B cell (primary cell): ENCODE results near the gene SRGAP1. TPM values are rescaled to one million over a fixed set of nuclear protein-coding genes. Genes with fewer than 3 reads are reported as not detected.

ENCODE experiments used
- ATAC-seq: fragments of 200-7000 bp; cut with Tn5 transposase; one replicate; pipeline ENCODE4 v1.10.0; 2021; ENCODE audit warnings: low read depth, mild to moderate bottlenecking, moderate number of reproducible peaks, moderate library complexity
- CTCF ChIA-PET: fragments of 350-600 bp; sonication (Branson Sonifier 250); formaldehyde crosslinking; loops from one replicate; lab custom pipeline; 2021; ENCODE audit warnings: antibody characterized with exemption, inconsistent platforms; lab: Charles Lee
- POLR2A ChIA-PET: fragments of 350-600 bp; sonication (Branson Sonifier 250); formaldehyde crosslinking; loops from one replicate; lab custom pipeline; 2021; ENCODE audit warnings: antibody characterized with exemption; lab: Charles Lee
- DNase-seq: peaks from one replicate; pipeline ENCODE4 v3.0.0; 2013
- H2AFZ ChIP-seq: 2 replicates; pipeline ENCODE4 v1.6.1; 2012; ENCODE audit warnings: mild to moderate bottlenecking, low read depth, low read length; ENCODE audit not compliant: insufficient read depth, poor library complexity, severe bottlenecking
- H3K27ac ChIP-seq, 2 donors: 1 replicate in 1 of 2; 2 replicates in 1 of 2; pipeline ENCODE4 v1.5.1; 2012 to 2013; ENCODE audit warnings: low read length in 2 of 2, mild to moderate bottlenecking in 2 of 2, moderate library complexity in 1 of 2
- H3K27me3 ChIP-seq, 4 experiments: fragments of 200-600 bp in 1 of 4; sonication (generic) in 1 of 4; replicated peaks in 1 of 4; 1 replicate in 2 of 4; 2 replicates in 2 of 4; pipeline versions ENCODE4 v1.6.1 to v1.7.0; 2013 to 2016; ENCODE audit warnings: low read length in 3 of 4, mild to moderate bottlenecking in 2 of 4, mixed read lengths in 1 of 4, moderate library complexity in 1 of 4; ENCODE audit not compliant: insufficient read depth in 4 of 4, control insufficient read depth in 3 of 4; ENCODE audit errors: control extremely low read depth in 1 of 4
- H3K36me3 ChIP-seq, 2 experiments: replicated peaks in 1 of 2; 1 replicate in 1 of 2; 2 replicates in 1 of 2; pipeline versions ENCODE4 v1.6.1 to v1.7.1; 2013; ENCODE audit warnings: low read length in 1 of 2; ENCODE audit not compliant: insufficient read depth in 2 of 2, control insufficient read depth in 1 of 2; ENCODE audit errors: control extremely low read depth in 1 of 2, extremely low read depth in 1 of 2
- H3K4me1 ChIP-seq, 2 donors: fragments of 200-600 bp in 1 of 2; sonication (generic) in 1 of 2; 1 replicate in 1 of 2; 2 replicates in 1 of 2; pipeline versions ENCODE4 v1.5.1 to v1.6.1; 2013 to 2017; ENCODE audit warnings: low read length in 2 of 2; ENCODE audit not compliant: control insufficient read depth in 2 of 2, insufficient read depth in 2 of 2
- H3K4me2 ChIP-seq: replicated peaks from 2 replicates; pipeline ENCODE3; 2012; ENCODE audit warnings: mild to moderate bottlenecking, low read depth, low read length; ENCODE audit not compliant: poor library complexity, severe bottlenecking
- H3K4me3 ChIP-seq, 5 experiments: fragments of 200-600 bp in 1 of 5; sonication (generic) in 1 of 5; 1 replicate in 3 of 5; 2 replicates in 2 of 5; pipeline versions ENCODE4 v1.5.1 to v1.7.0; 2011 to 2016; ENCODE audit warnings: low read length in 4 of 5, mild to moderate bottlenecking in 4 of 5, low read depth in 2 of 5, control low read depth in 1 of 5, moderate library complexity in 1 of 5; ENCODE audit not compliant: insufficient read depth in 1 of 5; ENCODE audit errors: control extremely low read depth in 1 of 5, extremely low read depth in 1 of 5
- H3K79me2 ChIP-seq: fragments of 200-600 bp; sonication (generic); one replicate; pipeline ENCODE4 v1.6.0; 2016; ENCODE audit warnings: low read length; ENCODE audit not compliant: control insufficient read depth, insufficient read depth
- H3K9ac ChIP-seq: fragments of 200-600 bp; sonication (generic); 2 replicates; pipeline ENCODE4 v1.6.1; 2017; ENCODE audit warnings: mild to moderate bottlenecking, low read length, moderate library complexity
- H3K9me3 ChIP-seq, 3 donors: one replicate each; pipeline versions ENCODE4 v1.6.1 to v1.7.1; 2013; ENCODE audit warnings: low read length in 2 of 3; ENCODE audit not compliant: control insufficient read depth in 2 of 3, insufficient read depth in 1 of 3; ENCODE audit errors: control extremely low read depth in 1 of 3
- H4K20me1 ChIP-seq: 2 replicates; pipeline ENCODE4 v1.6.0; 2012; ENCODE audit warnings: mild to moderate bottlenecking, low read length; ENCODE audit not compliant: insufficient read depth, control insufficient read depth, poor library complexity, severe bottlenecking
- H3K27ac Mint-ChIP-seq: one replicate; pipeline ENCODE4 v1.8.0; 2021; ENCODE audit warnings: mixed read lengths
- H3K27me3 Mint-ChIP-seq: one replicate; pipeline ENCODE4 v1.8.0; 2021; ENCODE audit warnings: mixed read lengths
- H3K4me1 Mint-ChIP-seq: one replicate; pipeline ENCODE4 v1.8.0; 2021; ENCODE audit warnings: mixed read lengths
- H3K4me3 Mint-ChIP-seq: one replicate; pipeline ENCODE4 v1.8.0; 2021; ENCODE audit warnings: mixed read lengths
- H3K9me3 Mint-ChIP-seq: one replicate; pipeline ENCODE4 v1.8.0; 2022; ENCODE audit warnings: mixed read lengths; ENCODE audit not compliant: insufficient read depth
- CTCF ChIP-seq: fragments of 200-600 bp; IDR thresholded peaks from one replicate; pipeline ENCODE4 v1.8.0; 2022; ENCODE audit warnings: antibody characterized with exemption, mild to moderate bottlenecking
- EZH2 ChIP-seq: IDR thresholded peaks from 2 replicates; pipeline ENCODE4 v1.6.1; 2012; ENCODE audit warnings: borderline replicate concordance, low read depth, mild to moderate bottlenecking, moderate library complexity, low read length; ENCODE audit not compliant: insufficient read depth, poor library complexity, severe bottlenecking
- WGBS: methylation state at CpG from one replicate; pipeline ENCODE4 v1.1.5; 2013; ENCODE audit warnings: missing lambda C conversion rate; ENCODE audit not compliant: insufficient coverage; 5-methylcytosine and 5-hydroxymethylcytosine counted together
- intact Hi-C: fragments of 100-400 bp; cut with micrococcal nuclease; formaldehyde crosslinking; loops from one replicate; pipeline ENCODE4 v1.10.0; 2022
- polyA plus RNA-seq: library from polyadenylated mRNA; depleted of rRNA; stranded (reverse); fragments of >200 nt; gene quantifications from 2 replicates; pipeline ENCODE4 v1.2.3, GENCODE V29; 2012
- total RNA-seq, 2 donors: library from RNA; stranded (reverse); fragments of 120-200 nt in 1 of 2; gene quantifications; 1 replicate in 1 of 2; 2 replicates in 1 of 2; pipeline versions ENCODE4 v1.2.3 to v1.2.4, GENCODE V29; 2013 to 2022

SRGAP1 gene
- total and polyA plus RNA-seq, 2 donors (not counting 1 experiment from before 2014, with no cell fraction given) = under 0.01 to 0.22 TPM

- ChIA-PET POLR2A (no interaction called here), CTCF (no interaction called here)
- H3K27ac Mint-ChIP-seq = no peak overlapping the region
- intact Hi-C loops = no loop called here
- H3K79me2 ChIP-seq = no peaks in the 10 kb centered on the region
- H3K36me3 ChIP-seq = no peaks in the 10 kb centered on the region
- WGBS = 100% methylated on average over 1 of the region's 2 CpGs
- H3K9me3 ChIP-seq = no peaks in the 10 kb centered on the region
- no peak overlapping the region for H3K27ac ChIP-seq
- H3K27me3 ChIP-seq = peaks cover 0 to 3% (median 0%) of the 10 kb centered on the region in 4 experiments
- ATAC-seq = no peak
- H3K27me3 Mint-ChIP-seq = peaks cover 17% of the 10 kb centered on the region
- H4K20me1 ChIP-seq = no peaks in the 10 kb centered on the region
- no peak overlapping the region for H3K9ac ChIP-seq
- DNase-seq = no peak
- TF ChIP-seq CTCF (no peak), EZH2 (no peak)
- no peak overlapping the region for H3K4me3 Mint-ChIP-seq
- no peak overlapping the region for H2AFZ ChIP-seq
- no peaks in the 10 kb centered on the region for H3K4me1 ChIP-seq
- H3K9me3 Mint-ChIP-seq = no peaks in the 10 kb centered on the region
- H3K4me3 ChIP-seq = no peak overlapping the region
- H3K4me1 Mint-ChIP-seq = no peaks in the 10 kb centered on the region
- no peak overlapping the region for H3K4me2 ChIP-seq
Observed at GRCh38 chr12:63994704-63995103, 150.2 kb downstream of the SRGAP1 start.

- no peak overlapping the region for H3K9ac ChIP-seq
- H3K4me2 ChIP-seq = no peak overlapping the region
- H2AFZ ChIP-seq = no peak overlapping the region
- H3K4me3 Mint-ChIP-seq = no peak overlapping the region
- no peaks in the 10 kb centered on the region for H3K36me3 ChIP-seq
- DNase-seq (no peak), ATAC-seq (no peak)
- H3K27ac Mint-ChIP-seq = no peak overlapping the region
- H3K4me1 Mint-ChIP-seq = no peaks in the 10 kb centered on the region
- H3K9me3 Mint-ChIP-seq = no peaks in the 10 kb centered on the region
- H4K20me1 ChIP-seq = no peaks in the 10 kb centered on the region
- intact Hi-C loops = no loop called here
- H3K79me2 ChIP-seq = no peaks in the 10 kb centered on the region
- H3K4me3 ChIP-seq = no peak overlapping the region
- TF ChIP-seq CTCF (no peak), EZH2 (no peak)
- ChIA-PET POLR2A (no interaction called here), CTCF (no interaction called here)
- H3K27me3 Mint-ChIP-seq = peaks cover 20% of the 10 kb centered on the region
- no peak overlapping the region for H3K27ac ChIP-seq
- peaks cover 0 to 3% (median 0%) of the 10 kb centered on the region in 4 experiments for H3K27me3 ChIP-seq
- H3K4me1 ChIP-seq = no peaks in the 10 kb centered on the region
- no peaks in the 10 kb centered on the region for H3K9me3 ChIP-seq
Observed at GRCh38 chr12:63995512-63995911, 151.0 kb downstream of the SRGAP1 start.
